ENCODE data around the gene SLC39A6.

DNA sequence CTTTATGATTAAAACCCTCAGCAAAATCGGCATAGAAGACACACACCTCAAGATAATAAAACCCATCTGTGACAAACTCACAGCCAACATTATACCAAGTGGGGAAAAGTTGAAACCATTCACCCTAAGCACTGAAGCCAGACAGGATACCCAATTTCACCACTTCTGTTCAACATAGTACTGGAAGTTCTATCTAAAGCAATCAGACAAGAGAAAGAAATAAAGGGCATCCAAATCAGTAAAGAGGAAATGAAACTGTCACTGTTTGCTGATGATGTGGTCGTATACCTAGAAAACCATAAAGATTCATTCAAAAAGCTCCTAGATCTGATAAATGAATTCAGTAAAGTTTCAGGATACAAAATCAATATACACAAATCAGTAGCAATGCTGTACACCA, 45.4 kb downstream of the SLC39A6 start:
- TF ChIP-seq, protein P1, sequence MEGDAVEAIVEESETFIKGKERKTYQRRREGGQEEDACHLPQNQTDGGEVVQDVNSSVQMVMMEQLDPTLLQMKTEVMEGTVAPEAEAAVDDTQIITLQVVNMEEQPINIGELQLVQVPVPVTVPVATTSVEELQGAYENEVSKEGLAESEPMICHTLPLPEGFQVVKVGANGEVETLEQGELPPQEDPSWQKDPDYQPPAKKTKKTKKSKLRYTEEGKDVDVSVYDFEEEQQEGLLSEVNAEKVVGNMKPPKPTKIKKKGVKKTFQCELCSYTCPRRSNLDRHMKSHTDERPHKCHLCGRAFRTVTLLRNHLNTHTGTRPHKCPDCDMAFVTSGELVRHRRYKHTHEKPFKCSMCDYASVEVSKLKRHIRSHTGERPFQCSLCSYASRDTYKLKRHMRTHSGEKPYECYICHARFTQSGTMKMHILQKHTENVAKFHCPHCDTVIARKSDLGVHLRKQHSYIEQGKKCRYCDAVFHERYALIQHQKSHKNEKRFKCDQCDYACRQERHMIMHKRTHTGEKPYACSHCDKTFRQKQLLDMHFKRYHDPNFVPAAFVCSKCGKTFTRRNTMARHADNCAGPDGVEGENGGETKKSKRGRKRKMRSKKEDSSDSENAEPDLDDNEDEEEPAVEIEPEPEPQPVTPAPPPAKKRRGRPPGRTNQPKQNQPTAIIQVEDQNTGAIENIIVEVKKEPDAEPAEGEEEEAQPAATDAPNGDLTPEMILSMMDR (IDR thresholded peaks at IDR 0.05) = no peak
- no peak for TF ChIP-seq POLR2A (IDR thresholded peaks at IDR 0.05)
